GM21390 (cell line): ENCODE data around the gene MGAT4A.

ENCODE experiments used
- ATAC-seq: cut with Tn5 transposase; IDR thresholded peaks from one replicate; pipeline ENCODE4 v1.9.1; 2021; ENCODE audit not compliant: unreplicated experiment

Gene MGAT4A

DNA sequence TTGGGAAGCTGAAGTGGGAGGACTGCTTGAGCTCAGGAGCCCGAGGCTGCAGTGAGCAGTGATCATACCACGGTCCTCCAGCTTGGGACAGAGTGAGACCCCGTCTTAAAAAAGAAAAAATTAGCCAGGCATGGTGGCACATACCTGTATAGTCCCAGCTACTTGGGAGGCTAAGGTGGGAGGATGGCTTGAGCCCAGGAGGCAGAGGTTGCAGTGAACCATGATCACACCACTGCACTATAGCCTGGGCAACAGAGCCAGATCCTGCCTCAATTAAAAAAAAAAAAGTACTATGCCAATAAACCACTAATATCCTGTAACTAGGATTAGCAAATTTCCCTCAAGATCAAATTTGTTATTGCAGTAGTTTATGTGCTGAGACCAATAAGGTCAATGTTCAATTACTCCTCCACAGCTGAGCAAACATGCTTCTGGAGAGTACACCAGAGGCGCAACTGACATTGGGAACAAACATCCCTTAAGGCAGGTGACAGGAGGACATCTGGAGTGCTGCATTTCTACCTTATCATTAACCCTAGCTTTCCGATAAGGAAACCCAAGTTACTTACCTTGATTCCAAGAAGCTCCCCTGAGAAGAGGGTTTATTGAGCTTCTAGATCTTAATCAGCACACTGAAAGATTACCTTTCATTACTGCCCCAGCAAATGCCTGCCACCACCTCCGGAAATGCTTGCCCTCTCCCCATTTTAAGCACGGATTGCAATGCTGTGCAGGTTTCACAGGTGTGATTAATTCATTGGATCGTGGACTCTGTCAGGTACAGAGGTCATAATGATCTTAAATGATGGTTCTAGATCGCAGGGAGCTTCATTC, 26.2 kb downstream of the MGAT4A start:
- ATAC-seq: no peak

DNA sequence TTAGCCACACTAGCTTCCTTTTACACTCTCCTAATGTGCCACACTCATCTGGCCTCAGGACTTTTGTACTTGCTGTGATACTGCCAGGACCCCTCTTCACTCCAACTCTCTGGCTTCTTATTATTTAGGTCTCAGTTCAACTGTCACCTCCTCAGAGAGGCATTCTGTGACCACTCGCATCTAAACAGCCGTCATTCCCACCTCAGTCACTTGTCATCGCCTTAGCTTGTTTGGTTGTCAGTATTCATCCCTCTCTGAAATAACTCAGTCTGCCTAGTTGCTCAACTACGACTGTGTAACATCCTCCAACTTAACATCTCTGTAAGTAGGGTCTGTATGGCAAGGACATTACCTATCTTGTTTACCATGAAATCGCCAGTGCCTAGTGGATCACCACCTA, 27.2 kb downstream of the MGAT4A start:
- ATAC-seq: no peak

DNA sequence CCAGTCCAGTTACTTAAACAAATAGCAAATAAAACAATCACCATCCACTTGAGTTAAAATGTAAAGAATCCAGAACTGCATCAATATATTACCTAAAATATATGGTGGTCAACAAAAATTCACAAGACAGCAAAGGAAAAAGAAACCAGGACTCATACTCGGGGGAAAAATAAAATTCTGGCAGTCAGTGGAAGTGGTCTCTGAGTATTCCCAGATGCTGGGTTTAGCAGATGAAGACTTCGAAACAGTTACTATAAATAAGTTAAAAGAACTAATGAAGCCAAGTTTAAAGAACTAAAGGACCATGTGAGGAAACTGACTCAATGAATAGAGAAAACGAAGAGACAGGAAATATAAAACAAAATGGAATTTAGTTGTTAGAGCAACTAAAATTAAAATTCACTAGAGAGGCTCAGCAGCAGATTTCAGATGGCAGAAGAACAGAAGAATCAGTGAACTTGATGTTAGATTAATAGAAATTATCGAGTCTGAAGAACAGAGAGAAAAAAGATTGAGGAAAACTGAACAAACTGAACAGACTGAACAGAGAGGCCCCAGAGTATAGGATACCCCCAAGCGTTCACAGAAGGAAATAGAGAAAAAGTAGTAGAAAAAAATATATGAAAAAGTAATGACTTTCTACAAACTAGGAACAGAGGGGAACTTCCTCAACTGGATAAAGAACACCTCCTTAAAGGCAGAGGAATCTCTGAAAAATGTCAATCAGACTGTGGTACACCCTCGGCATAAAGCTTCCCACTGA, 27.9 kb downstream of the MGAT4A start:
- no peak for ATAC-seq

DNA sequence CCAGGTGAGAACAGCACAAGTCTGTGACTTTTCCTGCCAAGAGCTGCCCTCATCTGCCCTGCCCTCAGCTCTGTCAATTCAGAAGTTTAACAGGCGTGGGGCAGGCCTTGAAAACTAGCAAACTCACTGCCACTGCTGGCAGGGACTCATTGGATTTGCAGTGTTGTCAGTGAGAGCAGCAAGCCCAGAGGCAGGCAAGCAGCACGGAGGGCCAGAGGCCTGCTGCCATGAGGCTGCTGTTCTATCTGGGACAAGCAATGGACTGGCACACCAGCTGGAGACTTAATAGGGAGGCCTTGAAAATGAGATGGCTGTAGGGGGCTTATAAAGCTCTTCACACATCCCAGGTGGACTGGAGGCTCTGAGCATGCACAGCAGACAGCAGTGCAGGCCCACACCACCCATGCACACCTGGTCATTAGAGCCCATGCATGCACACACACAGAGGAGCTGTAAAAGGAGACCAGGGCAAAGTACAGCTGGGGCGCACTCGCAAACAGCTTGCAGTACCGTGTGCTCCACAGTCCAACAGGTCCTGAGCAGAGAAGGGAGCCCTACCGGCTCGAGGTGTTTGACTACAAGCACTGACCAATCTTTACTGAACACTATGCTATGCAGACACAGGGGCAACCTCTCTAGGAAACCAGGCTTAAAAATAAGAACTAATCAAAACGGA, 28.7 kb downstream of the MGAT4A start:
- no peak for ATAC-seq

DNA sequence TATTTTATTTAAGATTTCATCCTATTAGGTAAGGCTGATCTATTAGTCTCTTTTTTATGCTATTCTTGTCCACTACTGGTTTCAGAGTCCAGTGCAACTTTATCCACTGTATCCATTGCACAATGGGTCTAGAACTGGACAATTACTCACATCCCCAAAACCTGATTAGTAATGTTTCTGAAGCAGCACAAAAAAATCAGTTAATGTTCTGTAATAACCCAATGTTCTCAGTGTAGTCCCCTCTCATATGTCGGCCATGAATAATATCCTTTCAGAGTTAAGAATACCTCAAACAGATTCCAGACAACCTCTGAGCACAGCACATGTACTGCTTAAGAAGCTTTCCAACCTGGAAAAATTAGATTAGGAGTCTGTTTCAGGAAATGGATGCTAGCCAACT, 29.7 kb downstream of the MGAT4A start:
- ATAC-seq: no peak

DNA sequence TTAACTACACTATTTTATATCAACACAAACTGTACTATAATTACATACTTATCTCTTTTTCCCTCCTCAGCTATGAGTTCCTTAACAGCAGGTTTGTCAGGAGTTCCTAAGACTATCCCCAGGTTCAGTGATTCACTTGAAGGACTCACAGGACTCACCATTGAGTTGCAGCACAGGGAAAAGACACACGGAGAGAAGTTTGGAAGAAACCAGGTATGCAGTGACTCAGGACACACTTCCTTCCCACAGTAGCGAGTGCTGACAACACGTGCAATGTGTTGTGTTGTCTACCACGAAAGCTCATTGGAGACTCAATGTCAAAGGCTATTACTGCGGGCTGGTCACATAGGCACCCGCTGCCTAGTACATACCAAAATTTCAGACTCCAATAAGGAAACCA, 32.0 kb downstream of the MGAT4A start:
- ATAC-seq: no peak

DNA sequence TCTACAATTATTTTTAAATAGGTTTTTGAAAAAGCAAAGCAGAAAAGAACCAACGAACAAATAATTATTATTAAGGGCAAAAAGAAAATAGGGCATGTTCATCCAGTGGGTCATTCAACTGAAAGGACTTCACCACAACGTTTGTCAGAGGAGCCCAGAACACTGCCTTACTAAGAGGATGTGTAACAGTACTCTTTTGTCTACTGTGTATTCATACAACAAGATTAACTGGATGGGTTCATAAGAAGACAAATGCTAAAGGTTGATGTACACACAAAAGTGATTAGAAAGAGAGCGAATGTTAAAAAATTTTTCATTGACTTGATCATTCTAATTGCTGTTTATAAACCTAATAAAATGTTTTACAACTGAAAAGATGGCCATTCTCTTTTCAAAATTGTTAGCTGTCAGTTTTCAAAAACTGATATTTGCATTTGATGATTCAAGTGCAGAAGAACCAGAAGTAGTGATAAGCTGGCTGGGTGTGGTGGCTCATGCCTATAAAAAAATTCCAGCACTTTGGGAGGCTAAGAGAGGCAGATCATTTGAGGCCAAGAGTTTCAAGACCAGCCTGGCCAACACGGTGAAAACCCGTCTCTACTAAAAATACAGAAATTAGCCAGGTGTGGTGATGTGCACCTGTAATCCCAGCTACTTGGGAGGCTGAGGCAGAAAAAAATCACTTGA, 33.1 kb downstream of the MGAT4A start:
- ATAC-seq: no peak

DNA sequence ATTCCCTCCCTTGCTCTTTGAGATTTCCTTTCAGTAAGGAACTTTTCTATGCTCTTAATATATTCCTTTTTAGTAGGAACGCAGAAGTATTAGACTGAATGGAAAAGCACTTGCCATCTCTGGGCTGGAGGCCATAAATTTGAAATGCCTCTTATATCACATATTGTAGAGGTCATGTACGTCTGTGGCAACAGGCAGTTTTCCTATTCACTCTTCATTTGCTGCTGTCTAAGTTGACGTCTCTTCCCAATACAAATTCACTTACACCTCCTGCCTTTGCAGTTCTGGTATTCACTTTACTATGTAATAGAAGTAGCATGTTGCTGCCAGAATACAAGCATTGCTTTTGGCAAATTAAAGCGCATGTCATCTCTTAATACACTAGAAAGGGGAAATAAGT, 34.7 kb downstream of the MGAT4A start:
- no peak for ATAC-seq

DNA sequence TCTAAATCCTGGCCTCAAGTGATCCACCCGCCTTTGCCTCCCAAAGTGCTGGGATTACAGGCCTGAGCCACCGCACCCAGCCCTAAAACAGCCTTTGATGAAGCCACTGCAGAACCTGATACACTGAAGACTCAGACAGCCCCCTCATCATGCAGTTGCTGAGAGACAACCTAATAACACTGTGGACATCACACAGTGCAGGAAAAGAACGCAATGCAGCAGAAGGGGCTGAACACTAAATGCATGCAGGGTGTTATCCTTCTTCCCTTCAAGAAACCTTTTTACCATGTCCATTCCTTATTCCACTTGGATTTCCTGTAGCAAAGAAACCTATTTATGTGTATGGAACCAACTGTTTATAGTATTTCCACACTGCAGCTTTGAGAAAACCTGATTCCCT, 35.7 kb downstream of the MGAT4A start:
- no peak for ATAC-seq

DNA sequence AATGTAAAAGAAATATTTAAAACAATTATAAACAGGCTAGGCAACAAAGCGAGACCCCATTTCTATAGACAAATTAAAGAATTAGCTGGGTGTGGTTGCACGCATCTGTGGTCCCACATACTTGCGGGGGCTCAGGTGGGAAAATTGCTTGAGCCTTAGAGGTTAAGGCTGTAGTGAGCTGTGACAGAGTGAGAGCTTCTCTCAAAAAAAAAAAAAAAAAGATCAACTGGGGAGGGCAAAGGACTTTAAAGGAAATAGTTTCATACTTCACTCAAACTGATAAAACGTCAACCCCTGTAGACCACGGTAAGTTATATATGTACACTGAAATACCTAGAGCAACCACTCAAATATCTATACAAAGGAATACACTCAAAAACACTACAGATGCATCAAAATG, 37.5 kb downstream of the MGAT4A start:
- ATAC-seq: no peak

DNA sequence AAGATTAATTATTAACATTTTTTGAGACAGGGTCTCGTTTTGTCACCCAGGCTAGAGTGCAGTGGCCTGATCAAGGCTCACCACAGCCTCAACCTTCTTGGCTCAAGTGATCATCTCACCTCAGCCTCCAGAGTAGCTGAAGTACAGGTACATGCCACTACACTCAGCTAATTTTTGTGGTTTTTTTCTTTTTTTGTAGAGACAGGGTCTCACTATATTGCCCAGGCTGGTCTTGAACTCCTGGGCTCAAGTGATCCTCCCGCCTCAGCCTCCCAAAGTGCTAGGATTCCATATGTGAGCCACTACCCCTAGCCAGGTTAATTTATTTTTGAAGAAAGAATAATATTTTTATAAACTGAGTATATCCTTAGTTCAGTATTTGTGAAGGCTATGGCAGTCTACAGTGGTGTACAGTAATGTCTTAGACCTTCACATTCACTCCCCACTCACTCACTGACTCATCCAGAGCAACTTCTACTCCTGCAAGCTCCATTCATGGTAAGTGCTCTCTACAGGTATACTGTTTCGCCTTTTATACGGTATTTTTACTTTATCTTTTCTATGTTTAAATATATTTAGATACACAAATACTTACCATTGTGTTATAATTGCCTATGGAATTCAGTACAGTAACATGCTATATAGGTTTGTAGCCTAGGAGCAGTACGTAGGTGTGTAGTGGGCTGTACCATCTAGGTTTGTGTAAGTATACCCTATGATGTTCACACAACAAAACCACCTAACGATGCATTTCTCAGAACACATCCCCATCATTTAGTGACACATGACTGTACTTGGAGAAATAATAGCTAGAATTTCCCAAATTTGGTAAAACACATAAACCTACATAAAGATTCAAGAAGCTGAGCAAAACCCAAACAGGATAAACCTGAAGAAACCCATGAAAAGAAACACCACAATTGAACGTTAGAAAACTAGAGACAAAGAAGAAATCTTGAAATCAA, 38.6 kb downstream of the MGAT4A start:
- ATAC-seq: no peak

DNA sequence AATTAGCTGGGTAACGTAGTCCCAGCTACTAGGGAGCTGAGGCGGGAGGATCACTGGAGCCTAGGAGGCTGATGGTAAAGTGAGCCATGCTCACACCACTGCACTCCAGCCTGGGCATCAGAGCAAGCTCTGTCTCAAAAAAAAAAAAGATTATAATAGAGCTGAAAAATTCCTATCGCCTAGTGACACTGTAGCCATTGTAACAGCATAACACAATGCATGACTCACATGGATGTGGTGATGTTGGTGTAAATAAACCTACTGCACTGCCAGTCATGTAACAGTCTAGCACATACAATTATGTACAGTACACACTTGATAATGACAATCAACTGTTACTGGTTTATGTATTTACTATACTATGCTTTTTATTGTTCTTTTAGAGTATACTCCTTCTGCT, 39.6 kb downstream of the MGAT4A start:
- no peak for ATAC-seq

DNA sequence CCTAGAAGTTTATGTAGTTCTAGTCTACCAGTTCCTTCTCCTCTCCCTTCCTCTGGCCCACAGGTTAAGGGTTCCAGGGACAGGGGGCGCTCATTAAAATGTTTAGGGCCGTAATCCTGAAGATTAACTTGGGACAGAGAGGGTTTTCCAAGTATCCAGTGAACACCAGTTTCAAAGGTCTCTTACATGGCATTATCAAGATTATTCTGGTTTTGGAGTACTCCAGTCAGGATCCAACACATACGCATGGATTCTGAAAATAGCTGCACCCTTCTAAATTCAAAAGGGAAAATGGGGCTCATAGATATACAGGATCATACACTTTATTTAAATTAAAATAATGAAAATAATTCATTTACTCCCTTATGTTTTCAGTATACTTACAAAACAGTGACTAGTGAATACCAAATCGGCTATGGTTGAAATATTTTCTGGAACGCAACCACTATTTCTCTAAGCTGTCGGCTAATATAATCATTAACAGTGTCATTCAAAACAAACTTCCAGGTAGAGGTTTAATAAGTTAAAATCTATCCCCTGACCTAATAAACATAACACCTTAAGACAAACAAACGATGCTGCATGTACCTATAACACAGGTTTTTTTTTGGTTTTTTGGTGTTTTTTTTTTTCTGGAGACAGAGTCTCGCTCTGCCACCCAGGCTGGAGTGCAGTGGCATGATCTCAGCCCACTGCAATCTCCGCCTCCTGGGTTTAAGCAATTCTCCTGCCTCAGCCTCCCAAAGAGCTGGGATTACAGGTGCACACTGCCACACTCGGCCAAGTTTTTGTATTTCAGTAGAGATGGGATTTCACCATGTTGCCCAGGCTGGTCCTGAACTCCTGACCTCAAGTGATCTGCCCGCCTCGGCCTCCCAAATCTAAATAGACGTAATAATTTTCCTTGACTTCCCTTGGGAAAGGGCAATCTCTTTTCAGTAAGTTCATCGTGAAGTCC, 44.7 kb downstream of the MGAT4A start:
- ATAC-seq: no peak

DNA sequence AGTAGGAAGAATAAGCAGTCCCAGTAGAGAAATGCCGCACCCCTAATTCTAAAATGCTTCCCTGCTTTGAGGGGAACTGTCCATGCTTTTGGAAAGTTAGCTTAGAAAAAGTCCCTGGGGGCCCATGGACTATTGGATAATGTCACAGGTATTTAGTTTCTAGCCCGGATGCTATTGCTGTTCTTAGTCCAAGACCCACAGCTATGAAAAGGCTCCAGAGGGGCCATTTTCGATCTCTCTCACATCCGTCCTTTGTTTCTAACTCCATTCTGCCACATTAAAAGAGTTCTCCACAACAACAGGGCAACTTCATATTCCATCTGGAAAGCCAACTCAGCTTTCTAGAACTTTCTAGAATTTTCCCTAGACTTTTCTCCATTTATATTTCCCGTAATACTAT, 47.2 kb downstream of the MGAT4A start:
- no peak for ATAC-seq

DNA sequence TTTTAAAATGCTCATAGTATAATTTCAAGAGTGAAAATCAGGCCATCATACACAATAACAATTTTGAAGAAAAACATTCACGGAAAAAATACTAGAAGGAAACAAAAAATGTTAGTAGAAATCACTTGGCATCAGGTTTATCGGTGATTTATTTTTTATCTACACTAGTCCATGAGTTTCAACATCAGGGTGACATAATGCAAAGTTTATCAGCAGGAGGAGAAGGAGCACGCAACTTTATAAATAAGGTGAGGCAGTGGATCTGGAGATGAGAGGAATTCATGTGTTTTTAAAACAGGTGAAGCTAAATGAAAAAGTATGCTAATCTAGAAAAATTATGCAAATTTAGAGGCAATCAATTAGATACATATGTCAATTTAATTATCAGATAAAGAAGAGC, 54.2 kb downstream of the MGAT4A start:
- ATAC-seq: no peak

DNA sequence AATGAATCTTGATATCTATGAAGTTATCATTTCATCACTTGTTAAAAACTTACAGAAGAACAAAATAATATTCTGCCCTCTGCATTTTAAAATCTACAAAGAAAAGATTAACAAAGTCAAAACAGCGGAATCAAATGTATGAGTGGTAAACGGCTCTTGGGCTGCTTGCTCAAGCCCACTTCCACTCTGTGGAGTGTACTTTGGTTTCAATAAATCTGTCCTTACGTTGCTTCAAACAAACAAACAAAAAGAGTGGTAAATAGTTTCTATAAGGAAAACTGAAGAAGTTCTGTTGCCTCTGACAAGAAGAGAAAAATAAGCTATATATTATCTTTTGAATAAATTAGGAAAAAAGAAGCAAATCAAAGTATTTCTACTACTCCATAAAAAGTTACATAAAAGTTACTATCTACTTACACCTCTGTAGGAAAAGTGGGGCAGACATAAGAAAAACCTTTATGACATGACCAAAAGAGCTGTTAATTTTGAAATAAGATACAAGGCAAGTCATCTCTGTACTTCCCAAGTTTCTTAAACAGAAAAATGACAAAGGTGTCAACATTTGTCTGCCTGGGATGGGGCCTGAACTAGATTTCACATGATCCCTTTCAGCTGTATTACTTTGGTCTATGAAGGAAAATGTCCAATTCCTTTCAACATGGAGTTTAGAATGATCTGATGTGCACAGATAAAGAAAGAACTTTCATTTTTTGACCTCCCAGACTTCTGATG, 56.5 kb downstream of the MGAT4A start:
- ATAC-seq: no peak

DNA sequence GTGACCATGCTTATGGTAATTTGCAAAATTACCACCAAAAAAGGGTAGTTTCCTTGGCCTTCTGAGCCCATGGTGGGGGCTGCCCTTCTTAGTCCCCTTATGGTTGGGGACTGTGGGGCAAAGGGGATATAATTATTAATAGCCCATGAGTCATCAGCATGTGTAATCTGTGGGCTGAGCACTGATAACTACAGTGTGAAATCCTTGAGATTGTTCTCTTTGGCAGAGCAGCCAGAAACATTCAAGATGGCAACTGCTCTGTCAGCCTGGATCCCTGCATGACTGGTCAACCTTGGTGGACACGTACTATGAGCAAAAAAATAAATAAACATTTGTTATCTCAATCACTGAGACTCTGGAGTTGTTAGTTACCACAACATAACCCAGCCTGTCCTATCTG, 61.3 kb downstream of the MGAT4A start:
- ATAC-seq: no peak

DNA sequence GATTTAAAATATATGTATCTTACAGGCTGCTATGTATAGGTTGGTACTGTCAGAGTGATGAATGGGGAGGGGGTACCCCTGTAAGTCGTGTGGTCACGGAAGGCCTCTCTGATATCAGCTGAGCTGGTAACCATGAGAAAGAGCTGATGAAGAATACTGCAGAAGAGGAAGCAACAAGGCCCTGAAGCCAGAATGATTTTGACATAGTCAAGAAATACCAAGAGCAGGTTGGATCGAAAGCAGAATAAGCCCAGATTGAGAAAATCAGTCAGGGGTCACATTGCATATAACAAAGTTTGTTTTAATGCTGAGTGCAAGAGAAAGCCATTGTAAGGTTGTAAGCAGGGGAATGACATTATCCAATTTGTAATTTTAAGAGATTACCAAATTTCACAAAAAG, 65.3 kb downstream of the MGAT4A start:
- no peak for ATAC-seq
